IPS DF 4.7 (cell line): ENCODE data around the gene SPTSSB.

Source experiments
- DNase-seq: peaks from one replicate; pipeline ENCODE4 v3.0.0-alpha.2; 2013; ENCODE audit warnings: low spot score; ENCODE audit errors: extremely low read depth

The SPTSSB gene

DNA sequence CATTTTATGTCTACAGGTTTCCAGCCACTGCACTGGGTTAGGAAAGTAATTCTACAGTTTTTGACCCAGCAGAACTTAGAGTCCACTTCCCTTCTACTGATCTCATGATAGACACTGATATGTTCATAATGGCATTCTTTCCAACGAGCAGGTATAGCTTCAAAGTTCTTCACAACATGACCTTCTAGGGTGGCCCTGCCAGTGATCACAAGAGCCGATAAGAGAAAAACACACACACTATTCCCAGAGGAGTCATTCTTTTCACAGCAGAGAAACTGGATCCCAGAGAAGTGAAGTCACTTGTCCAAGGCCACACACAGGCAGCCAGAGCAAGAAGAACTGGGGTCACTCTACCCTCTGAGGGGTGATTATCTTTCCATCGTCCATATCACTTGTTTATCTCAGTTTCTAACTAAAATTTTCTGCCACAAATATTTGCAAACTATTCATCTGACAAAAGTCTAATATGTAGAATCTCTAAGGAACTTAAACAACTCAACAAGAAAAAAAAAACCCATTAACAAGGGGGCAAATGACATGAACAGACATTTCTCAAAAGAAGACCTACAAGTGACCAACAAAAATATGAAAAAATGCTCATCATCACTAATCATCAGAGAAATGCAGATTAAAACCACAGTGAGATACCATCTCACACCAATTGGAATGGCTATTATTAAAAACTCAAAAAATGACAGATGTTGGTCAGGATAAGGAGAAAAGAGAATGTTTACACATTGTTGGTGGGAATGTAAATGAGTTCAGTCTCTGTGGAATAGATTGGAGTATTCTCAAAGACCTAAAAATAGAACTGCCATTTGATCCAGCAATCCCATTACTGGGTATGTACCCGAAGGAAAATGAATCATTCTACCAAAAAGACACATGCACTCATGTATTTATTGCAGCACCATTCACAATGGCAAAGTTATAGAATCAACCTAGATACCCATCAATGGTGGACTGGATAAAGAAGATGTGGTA lies 31.5 kb downstream of the SPTSSB start:
- no peak for DNase-seq

DNA sequence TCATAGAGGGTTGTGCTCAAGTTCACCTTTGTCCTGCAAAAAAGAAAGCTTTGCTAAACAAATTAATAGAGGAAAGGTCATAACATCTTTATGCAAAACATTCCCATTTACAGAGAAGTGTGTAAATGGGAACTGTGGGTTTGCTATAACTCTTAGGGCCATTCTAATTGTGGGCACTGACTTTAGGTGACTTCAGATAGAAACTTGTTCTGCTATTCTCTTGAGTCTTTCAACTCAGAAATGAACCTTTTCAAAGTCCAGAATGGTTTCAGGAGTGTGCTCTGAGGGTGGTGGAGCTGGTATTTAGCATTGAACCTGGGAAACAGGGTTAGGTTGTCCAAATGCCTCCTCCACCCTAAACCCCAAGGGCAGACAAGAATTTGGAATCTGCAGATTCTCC lies 34.0 kb downstream of the SPTSSB start:
- DNase-seq, result no peak

DNA sequence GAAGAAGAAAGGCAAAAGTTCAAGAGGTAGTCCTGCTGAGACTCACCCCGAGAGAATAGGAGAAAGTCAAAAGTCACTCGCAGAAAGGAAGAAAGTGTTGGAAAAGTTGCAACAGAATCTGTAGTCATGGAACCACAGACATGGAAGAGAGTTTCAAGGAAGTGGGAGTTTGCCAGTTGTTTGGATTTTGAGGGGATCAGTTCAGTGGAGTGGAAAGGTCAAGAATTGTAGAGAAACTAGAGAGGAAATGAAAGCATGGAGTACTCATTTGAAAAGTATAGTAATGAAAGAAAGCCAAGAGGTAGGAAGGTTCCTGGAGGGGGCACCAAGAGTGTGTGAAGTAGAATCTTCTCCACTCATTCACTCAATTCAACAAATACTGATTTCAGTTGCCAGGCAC lies 34.7 kb downstream of the SPTSSB start:
- no peak for DNase-seq

DNA sequence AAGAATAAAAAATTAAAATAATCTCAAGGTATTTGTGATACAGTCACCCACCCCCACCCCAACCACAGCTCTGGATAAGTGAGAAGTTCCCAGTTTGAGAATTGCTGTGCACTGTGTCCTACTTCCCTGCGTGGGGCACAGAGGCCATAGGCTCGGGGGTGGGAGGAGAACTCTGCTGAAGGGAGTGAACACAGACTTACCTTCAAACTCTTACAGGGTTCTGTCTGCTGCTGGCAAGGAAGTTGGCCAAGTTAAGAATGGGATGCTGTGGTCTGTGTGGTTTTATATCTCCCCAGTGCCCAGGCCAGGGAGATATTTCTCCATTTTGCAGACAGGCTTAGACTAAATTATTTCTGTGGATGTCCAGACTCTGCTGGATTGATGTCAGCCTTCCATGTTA lies 37.6 kb downstream of the SPTSSB start:
- no peak for DNase-seq

DNA sequence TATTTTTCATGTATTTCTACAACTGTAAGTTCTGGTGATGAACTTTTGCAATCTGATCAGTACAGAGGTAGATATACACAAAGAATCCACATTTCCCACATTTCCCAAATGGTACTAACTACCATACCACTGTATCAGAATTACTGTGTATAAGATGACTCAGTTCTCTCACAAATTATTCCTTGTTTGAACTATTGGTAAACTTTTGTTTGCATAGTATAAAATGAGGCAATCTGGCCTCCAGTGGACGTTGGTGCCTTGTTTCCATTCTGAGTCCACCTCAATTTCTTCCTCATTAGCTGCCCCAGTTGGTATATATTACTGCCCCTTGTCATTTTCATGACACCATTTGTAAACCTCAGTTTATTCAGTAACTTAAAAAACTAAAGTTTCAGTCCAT lies 38.5 kb downstream of the SPTSSB start:
- no peak for DNase-seq

DNA sequence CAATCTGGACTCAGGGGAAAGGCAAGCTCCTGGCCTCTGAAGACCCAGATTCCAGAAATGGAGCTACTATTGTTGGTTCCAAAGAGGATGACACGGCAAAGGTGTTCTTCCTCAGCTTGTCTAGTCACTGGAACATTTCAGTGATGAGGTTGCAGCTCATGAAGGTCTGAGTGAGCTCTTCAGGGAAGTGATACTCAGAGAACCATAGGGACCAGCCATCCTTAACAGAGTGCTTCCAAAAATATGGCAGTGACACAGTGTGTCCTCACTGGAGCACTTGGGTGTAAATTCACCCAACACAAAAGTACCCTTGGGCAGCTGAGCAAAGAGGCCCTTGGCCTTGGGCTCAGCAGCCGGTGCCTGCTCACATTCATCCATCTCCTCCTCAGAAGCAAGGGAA lies 46.3 kb downstream of the SPTSSB start:
- DNase-seq, result no peak

DNA sequence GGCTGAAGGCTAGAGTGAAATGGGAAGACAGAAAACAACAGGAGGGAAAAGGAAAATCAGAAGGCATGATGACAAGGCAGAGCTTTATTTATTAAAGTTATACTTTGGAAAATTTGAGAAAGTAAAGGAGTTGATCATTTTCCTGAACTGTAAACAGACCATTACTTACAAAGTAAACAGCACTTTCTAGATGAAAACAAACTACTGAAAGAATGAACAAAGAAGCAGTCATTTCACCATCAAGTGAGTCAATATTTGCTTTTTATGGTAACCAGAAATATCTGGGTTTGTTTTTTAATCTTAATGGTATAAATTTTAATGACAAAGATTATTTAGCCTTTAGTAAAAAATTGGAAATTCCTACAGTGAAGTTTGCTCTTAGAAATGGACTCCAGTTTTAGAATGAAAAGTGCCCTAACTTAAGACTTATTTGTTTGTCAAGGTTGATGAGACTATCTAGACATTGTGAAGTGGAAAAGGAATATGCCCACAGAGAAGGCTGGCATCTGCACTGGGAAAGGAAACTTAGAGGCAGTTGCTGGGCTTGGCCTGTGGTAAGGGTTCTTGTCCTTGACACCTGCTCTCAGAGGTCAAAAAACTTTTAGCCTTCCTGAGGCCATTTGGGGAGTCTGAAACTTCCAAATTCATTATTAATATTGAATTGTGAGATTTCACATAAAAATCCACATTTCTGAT lies 47.2 kb downstream of the SPTSSB start:
- no peak for DNase-seq

DNA sequence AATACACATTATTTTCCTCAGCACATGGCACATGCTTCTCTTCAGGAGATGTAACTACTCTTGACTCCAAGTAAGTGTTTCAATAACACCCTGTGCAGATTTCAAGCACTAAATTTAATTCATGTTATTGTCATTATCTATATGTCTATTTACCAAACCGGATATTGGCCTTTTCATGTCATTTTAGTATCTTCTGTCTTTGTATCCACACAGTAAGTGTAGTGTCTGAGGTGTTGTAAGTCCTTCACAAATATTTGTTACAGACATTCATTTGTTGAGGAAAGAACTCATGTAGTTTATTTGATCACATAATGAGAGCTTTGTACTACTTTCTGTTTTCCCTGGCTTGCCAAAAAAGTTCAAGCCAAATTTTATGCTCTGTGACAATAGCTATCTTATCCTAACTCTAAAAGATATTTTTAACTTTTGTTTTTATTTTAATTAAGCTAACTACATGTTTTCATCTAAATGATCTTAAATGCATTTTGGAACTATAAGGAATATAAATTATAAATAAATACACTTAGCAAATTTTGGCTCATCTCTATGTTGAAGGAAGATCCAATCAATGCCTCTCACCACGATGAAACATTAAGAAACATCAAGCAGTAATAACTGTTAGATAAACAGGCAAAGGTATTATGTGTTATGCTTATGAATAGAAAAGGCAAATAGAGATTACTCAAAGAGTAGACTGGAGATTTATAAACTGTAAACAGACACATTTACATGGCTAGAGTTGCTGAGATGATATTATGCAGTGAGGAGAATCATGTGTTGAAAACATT lies 48.3 kb downstream of the SPTSSB start:
- no peak for DNase-seq

DNA sequence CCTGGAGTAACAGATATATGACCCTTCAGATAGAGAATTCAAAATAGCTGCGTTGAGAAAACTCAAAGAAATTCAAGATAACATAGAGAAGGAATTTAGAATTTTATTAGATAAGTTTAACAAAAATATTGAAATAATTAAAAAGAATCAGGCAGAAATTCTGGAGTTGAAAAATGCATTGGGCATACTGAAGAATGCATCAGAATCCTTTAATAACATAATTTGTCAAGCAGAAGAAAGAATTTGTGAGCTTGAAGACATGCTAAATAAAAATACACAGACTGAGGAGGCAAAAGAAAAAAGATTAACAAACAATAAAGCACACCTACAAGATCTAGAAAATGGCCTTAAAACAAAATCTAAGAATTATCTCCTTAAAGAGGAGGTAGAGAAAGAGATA lies 50.5 kb downstream of the SPTSSB start:
- no peak for DNase-seq

DNA sequence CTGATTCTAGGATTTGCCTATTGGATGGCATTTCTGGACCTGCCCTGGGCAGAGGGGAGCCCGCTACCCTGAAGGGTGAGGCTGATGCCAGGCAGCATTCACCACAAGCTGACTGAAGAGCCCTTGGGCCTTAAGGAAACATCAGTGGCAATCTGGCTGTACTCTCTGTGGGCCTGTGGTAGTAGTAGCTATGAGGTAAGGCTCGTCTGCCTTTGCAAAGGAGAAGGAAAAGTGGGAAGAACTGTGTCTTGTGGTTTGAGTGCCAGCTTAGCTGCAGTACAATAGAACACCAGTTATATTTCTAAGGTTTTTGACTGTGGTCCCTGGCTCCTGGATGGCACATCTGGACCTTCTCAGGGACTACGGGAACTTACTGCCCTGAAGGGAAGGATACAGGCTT lies 51.5 kb downstream of the SPTSSB start:
- DNase-seq, result no peak

DNA sequence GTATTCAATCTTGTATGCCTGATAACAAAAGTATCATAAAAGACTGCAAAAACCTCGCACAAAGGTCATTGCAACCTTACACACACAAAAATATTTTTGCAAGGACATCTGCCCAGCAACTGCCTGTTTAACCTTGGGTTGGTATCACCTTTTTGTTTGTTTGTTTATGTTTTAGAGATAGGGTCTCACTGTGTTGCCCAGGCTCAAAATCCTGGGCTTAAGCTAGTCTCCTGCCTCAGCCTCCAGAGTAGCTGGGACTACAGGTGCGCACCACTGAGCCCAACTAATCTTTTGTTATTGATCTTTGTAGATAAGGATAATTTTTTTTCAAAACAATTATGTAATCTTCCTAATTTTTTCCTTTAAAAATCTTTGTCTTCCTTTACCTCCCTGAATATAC lies 54.2 kb downstream of the SPTSSB start:
- no peak for DNase-seq

DNA sequence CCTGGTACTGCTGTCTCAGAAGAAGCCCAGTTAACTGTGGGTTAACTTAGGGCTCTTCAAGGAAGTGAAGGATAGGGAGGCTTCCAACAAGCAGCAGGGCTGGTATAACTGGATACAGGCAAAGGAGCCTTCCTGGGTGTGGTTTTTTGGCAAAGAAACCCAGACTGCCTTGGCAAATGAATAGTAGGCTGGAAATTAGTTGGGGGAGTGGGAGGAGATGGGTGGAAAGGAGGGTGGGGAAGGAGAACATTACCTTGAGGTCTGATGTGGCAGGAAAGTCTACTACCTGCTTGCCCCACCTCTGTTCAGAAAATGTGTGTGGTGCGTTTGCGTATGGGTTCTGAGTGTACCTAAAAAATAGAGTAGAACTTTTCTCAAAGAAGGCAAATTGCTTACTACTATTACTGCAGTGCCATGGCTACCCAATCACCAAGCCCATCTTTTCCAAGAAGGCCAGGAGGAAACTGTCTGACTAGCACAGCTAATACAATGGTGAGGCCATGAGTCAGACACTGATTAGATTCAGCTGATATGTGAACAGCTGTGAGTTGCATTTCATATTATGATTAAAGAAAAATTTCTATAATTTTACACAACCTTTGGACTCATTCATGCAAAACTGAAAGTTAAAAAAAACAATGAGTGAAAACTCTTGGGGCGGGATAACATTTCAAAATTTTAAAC lies 55.2 kb downstream of the SPTSSB start:
- DNase-seq, result no peak

DNA sequence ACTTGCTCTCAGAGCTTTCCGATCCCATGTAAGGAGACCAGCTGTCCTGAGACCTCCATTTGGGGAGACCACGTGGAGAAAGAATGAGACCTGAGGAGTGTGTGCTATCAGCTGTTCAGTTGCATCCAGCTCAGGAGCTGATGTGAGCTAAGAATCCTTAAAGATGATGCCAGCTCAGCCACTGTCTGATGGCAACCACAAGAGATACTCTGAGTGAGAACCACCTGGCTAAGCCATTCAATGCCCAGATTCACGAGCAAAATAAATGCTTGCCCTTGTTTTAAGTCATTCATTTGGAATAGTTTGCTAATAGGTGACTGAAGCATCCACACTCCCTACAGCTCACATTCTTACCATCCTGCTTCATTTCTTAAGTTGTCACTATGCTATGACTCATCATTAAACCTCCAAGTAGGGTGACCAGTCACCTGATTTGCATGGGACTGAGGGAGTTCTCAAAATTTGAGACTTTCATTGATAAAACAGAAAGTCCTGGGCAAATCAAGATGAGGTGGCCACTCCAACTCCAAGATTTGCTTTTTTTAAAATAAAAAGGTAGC lies 56.4 kb downstream of the SPTSSB start:
- DNase-seq, result no peak

DNA sequence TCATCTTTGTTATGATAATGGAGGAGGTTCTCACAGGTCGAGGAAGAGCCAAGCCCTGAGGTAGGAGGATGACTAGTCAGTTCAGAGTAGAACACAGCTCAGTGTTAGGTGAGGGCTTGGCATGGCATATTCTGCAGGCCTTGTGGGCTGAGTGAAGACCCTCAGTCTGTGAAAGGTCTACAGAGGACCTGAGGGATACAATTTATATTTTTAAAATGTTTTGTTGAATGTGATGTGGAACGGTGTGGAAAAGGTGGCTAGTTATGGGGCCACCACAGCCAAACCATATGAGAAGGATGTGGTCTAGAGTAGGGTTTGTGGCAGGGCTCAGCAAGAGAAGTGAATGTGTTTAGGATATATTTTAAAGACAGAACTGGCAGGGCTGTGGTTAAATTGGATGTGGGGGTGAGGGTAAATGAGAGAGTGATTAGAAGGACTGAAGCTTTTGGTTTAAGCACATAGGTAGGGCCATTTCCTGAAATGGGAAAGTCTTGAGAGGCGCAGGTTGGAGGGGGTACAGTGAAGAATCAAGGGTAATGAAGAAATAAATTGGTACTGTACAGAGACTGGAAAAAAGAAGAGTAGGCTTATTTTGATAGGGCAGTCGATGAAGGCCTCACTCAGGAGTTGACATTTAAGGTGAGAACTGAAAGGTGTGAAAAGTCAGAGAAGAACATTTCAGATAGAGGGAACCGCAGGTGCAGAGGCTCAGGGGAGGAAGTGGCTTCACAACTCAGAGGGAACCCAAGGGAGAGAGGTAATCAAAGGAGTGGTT lies 60.5 kb downstream of the SPTSSB start:
- no peak for DNase-seq

DNA sequence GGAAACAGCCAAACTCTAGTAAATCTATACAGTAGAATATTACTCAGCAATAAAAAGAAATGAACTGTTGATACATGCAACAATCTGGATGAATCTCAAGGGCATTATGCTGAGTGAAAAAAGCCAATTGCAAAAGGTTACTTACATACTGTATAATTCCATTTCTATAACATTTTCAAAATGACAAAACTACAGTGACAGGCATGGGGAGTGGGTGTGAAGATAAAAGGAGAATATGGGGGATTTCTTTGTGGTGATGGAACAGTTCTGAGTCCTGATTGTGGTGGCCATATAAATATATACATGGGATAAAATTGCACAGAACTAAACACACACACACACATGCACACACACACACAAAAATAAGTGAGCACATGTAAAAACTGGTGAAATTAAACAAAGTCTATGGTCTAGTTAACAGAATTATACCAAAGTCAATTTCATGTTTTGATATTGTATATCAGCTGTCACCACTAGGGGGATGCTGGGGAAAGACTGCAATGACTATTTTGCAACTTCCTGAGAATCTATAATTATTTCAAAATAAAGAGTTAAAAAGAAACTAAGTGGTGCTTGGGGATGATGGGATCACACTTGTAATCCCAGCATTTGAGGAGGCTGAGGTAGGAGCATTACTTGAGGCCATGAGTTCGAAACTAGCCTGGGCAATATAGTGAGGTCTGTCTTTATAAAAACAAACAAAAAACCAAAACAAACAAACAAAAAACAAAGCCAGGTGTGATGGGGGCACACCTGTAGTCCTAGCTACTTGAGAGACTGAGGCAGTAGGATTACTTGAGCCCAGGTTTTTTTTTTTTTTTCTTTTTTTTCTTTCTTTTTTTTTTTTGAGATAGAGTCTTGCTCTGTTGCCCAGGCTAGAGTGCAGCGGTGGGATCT lies 66.0 kb downstream of the SPTSSB start:
- DNase-seq, result no peak

DNA sequence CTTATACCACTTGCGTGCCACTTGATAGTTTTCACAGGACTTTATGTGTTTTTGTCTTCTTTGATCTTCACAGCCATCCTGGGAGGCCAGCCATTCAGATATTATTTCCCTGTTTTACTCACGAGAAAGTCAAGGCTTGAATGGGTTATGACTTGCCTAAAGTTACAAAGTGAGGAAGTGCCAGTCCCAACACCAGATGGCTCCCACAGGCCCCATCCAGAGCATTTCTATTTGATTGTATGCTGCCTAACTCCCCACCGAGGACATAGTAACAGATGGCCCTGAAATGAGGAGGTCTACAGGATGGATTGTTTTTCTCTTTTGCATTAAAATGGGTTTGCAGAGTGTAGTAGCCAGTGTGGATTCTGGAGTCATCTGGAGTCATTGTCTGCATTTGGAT lies 74.5 kb downstream of the SPTSSB start:
- no peak for DNase-seq

DNA sequence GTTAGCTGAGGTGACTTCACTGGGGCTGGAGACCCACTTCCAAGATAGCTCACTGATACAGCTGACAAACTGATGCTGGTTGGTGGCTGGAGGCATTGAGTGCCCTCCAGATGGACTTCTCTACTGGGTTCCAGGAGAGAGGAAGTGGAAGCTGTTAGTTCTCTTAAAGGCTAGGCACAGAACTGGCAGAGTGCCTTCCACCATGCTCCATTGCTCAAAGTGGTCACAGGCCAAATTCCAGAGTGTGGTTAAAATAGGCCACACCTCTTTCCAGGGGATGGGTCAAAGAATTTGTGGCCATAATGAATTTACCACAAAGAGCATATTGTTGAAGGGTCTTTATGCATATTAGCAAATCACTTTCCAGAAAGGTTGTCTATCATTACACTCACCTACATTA lies 76.0 kb downstream of the SPTSSB start:
- no peak for DNase-seq
